HG03064 (cell line): ENCODE data around the gene KDSR.

ENCODE experiments used
- ATAC-seq: cut with Tn5 transposase; IDR thresholded peaks from one replicate; pipeline ENCODE4 v1.9.1; 2021; ENCODE audit warnings: low read depth; ENCODE audit not compliant: unreplicated experiment

The KDSR gene

DNA sequence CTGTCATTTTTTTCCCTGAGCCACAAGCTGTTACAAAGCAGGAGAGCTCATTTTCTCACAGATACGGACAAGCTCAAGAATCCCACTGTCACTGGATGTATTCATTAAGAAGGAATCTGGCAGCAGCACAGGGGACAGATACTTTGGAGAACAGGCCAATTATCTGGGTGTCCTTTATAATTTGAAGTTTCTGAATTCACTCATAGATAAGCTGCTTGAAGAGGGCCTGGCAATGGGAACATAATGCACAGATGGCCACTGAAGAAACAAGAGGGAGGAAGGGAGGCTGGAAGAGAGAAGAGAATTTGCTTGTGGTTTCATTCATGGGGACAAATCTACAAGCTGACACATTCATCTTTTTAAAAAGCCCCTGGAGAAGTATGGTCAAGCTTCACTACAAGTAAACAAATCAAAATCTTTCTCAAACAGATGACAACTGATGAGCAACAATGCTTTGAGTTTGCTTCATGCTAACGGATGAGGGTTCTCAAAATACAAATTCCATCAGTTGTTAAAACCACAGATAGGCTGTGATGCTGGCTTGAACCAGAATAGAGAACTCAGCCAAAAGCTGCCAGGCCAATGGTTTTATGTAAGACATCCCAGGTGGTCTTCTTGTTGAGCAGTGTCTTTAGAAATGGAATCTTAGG is 59.3 kb downstream of the KDSR start:
- ATAC-seq: no peak

DNA sequence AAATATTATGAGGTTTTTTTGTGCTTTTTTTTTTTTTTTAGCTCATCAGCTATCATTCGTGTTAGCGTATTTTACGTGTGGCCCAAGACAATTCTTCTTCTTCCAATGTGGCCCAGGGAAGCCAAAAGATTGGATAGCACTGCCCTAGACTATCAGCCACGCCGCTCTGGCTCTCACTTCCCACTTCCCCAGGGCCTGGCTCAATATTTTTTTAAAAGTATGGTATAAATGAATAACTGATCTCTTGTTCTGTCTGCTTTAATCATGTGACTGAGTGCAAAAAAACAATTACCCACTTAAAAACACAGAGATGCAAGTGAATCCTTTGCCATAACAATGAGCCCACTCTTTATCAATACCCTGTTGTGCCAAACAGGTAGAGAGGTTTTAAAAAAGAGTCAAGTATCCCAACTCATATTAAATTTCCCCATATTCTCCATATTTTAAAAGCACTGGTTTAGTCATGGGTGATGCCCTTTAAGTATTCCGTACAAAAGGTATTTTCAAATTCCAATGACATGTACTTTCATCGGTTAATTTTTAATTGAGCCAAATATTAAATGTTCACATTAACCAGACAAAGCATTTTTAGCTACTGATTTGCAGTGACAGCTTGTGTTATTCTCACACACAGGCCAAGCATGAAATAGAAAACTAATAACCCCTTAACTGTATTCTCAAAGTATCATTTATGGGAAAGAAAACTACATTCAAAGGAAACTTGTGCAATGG is 60.0 kb downstream of the KDSR start:
- ATAC-seq: no peak

DNA sequence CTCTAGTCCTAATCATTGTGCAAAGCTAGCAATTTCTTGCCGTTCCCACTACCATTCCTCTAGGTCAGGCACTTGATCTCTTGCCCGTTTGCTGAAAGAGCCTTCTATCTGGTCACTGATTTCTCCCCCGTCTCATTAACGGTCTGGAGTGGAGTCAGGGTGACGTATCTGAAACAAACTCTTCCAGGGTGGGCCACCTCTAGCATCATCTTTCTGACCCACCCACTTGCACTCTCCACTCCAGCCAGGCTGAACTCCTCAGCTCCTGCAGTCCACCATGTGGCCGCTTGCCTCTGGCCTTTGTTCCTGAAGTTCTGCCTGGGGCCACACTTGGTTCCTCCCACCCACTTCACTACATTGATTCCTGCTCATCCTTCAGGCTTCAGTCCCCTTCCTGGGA is 60.8 kb downstream of the KDSR start:
- ATAC-seq: no peak

DNA sequence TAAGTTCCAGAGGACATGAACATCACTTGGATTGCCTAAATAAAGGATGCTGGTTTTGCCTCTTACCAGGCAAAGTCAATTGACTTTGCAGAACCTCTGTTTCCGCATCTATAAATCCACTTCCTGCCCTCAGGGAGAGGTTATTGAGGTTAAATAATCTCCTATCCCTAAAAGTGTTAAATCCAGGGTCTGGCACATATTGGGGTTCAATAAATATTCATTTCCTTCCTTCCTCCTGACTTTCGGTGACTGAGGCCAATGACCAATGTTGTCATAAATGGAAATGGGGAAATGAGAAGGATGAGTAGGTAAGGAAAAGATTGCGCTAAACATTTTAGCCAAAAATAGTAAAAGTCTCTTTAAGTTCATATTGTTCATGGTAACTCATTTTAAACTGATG is 63.5 kb downstream of the KDSR start:
- ATAC-seq: no peak

DNA sequence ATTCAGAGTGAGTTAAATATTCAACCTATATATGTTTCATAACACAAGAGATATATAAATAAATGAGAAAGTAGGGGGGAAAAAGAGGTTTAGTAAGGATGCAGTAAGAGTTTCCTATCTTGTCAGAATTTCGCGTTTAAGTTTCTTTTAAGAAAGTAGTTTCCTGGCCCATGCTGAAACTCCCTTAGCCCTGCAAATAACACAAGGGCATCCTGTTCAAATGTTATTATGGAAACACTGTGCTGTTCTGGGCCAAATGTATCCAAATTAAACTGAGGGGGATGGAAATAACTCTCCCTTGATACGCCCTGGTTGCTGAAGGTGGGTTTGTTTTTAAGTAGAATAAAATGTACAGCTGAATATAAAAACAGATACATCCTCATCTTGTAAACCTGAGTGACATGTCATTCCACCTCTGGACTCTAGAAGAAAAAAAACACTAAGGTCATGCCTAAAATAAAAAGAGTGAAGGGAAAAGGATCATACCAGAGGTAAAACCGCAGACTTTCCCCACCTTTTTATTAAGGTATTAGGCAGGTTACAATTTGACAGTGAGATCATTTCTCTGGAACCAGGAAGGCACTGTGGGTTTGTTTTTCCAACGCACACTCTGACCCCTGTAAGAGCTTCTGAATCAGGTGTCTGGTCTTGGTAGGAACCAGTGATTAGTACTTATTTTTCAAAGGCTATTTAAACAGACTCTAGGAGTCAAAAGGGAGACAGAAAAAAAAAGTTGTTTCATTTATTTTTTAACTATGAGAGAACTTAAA is 64.2 kb downstream of the KDSR start:
- ATAC-seq: no peak

DNA sequence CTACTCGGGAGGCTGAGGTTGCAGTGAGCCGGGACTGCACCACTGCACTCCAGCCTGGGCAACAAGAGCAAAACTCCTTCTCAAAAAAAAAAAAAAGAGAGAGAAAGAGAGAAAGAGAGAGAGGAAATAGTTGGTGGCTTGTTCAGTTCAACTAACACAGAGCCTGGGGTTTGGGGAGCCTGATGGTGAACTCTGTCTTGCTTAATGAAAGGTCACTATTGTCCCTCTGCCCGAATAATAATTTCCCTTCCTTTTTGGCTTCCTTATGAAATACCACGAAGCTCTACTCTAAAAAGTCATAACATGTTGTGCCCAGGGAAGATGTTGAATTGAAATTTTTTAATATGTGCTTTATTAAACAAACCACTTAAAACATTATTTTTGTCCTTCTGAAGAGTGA is 64.8 kb downstream of the KDSR start:
- ATAC-seq: no peak

DNA sequence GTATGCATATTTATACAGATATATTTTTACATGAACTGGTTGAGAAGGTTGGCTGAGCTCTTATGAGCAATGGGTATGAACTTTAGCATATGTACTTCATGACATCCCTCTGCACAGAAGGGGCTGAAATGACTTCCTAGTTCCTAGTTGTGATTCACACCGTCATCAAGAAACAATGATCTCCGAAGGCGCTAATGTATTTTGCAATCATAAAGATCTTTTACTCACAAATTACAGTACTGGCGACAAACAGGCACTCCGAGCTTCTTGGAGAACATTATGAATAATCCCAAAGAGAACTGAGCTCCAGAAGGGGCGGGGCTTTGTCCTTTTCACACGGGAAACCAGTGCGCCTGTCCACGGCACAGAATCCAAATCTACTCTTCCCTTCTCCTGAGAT is 65.6 kb downstream of the KDSR start:
- no peak for ATAC-seq

DNA sequence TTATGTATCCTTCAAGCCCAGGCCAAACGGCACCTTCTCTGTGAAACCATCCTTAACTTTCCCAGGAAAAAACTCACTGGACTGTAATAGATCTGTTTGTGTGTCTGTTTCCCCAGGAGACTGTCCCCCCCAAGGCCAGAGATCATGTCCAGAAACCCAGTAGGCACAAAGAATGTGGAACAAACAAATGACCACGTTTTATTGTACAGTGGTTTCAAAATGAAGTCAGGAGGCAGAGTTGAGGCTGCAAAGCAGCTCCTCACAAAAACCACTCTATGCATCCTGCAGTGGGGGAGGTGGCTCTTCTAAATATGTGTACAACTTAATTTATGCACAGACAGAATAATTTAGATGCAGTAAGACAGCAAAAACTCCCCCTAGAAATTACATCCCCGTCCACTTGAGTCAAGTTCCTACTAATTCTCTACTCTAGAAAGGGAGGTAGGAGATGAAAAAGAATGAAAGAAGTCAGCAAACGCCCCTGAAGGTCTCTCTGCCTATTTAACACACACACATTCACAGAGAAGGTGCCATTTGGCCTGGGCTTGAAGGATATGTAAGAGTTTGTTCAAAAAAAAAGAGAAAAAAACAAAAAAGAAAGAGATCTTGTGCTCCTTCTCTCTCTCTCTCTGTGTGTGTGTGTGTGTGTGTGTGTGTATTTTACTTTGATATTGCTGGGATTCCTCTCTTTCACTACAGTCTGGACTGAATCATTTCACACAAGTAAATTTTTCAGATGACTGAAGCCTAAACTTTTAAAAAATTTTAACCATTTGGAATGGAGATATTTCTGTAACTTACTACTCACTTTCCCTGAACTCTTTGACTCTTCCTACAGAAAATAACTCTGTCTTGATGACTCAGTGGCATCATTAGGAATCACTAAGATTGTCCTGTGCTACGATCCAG is 66.9 kb downstream of the KDSR start:
- no peak for ATAC-seq

DNA sequence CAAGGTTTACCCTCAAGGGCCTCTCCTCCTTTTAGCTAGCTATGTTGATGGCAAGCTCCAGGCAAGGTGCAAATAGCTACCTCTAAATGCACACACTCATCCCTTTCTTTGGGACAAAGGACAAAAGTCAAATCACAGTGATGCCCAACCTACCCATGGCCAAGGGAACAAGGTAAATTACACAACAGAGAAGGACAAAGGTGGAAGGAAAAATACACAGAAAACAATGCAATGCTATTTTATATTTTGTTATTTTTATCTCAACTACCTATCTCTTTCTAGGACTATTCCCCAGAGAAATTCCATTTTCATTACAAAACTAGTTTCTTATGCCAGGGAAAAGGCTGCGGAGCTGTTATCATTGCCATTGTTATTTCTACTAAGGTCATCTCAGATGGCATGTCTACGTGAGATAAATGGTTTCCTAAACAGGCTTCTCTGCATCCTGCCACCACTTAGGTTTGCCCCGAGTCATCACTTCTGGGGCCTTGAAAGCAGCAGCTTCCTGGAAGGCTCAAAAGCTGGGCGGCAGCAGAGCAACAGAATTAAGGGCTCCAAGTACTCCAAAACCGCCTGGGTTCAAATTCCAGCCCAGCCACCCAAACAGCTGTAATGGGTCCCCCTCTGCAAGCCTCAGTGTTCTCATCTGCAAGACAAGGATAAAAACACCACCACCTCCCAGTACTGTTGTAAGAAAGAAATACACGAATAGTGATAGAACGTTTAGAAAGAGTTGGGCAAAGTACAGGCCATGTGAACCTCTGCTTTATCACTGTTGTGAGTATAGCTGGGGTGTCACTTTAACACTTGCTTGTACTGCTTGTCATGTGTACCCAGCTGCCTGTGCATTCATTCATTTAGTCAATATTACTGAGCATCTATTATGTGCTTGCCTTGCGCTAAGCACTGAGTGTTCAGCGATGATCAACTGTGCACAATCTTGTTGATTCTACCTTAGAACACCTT is 68.3 kb downstream of the KDSR start:
- no peak for ATAC-seq

DNA sequence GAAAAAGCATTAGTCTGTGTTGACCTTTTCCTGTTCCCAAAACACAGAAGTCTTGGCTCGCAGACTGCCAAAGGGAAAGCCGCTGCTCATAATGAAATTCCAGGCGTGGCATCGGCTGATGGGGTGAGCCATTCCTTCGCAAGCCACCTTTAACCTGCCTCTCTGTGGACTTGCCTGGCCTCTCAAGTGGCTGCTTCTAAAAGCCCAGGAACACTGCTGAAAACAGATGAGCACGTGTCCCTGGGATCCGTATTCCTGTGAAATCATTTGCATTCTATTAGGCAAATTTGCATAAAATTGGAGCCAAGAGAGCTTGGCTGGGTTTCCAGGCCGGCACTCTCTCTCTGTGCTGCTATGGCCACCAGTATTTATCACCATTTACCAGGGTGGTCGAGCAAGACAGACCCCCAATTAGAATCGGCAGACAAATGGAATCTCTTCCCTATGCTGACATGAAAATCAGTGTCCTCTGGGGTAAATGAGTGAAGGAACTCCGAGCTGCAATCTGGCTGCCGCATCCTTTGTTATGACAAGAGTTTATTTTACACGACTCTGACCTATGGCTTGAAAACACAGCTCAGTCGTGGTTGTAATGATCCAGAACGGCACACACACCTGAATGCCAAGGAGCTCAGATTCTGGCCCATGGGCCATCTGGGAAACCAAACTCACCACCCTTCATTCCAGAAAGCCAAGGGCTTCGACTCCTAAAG is 69.2 kb downstream of the KDSR start:
- no peak for ATAC-seq

DNA sequence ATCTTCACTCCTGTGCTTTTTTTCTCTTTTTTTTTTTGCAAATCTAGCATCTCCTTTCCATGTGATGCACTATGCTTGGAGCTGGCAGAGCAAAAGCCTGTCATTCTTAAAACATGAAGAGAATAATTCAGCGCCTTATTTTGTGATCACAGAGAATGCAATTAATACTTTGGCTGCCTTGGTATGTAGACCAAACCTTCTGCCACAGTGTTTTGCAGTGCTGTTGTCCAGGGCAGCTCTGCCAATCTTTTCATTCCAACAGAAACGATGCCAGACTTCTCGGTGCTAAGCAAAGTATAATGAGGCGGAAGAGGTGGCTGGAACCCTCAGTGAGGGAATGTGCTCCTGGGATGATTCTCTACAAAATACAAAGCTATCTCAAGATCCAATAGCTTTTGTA is 73.1 kb downstream of the KDSR start:
- ATAC-seq: no peak

DNA sequence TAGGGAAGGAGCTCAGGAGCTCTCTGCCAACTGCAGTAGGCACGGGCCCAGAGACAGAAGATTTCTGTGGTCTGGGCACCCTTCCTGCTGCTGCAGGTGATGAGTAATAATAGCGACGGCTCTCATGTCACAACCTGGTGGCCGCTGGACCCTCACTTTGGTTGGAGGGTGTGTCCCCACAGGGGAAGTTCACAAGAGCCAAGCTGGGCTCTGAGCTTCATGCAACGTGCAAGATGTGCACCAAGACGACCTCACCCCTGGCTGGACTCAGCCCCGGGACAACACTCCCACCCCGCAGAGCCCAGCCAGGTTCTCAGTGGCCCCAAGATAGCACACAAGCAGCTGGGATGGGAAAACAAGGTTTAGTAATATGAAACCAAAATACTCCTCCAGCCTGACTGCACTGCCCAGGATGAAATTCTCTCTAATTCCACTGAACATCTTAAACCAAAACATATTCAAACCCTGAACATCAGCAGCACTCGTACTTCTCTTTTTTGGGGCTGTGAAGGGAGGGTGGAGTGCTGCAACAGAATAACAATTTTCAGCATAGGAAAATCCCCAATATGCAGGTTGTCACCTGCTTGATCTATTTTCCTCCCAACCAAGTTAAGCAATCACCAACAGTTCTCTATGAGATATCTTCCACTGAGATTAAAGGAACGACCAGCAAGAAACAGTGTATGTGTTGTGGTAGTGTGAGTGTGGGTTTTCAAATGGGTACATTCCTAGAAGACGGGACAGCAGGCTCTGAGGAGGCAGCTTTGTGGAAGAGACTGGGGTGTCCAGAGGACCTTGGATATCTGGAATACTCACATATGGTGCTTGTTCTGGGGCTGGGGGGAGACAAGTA is 73.9 kb downstream of the KDSR start:
- no peak for ATAC-seq

DNA sequence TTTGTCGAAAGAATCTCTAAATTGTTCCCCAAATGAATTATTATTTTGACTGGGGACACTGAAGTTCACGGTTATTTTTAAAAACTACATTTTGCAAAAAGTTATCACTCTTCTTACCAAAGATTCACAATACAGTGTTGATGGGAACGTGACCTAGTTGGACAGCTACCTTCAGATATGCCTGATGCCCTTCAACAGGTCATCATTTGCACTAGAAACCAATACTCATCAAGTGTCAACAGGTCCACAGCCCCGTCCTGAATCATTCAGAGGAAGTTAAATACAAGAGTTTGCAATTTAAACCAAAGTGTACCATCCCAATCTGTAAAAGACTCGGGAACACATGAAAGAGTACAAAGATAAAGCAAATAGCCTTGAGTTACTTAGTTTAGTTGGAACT is 75.7 kb downstream of the KDSR start:
- ATAC-seq: no peak

DNA sequence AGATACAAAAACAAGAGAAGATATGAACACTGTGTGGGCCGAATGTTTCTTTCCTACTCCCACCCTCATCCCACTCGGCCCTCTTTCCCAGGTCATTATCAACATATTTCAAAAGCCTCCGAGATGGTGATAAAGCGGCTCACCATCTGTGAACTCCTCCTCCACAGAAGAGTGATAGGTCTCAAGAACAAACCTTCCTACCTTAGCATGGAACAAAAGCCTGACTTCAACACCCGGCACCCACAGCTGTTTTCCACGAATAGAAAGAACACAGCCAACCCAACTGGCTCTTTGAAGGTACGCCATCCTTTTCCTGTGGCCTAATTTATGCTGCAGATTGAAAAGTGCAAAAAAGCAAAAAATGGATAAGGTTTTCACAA is 76.2 kb downstream of the KDSR start:
- no peak for ATAC-seq

DNA sequence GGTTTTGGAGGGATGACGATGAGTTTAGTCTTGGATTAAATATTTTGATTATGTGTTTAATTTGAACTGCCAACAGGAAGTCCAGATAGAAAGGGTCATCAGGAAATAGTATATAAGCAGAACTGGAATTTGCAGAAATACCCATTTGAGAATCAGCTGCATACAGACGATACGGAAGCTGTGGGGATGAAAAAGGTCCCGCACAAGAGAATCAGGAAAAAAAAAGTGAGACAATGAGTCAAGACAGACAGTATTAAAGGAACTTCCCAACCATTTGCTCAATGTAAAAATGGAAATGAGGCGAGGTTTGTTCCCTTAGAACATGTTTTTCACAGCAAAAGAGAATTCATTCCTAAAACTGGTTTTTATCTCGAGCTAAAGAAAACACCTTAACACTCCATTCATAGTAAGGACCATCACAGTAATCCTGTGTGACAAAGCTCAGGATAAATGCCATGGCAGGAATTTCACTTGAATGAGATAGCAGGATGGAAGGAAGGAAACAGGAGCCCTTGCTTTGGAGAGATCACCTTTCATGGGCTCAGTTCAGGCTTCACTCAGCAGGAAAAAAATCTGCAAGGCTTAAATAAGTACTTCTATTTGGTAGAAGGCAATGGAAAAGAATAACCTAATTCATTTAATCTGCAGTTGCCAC is 76.7 kb downstream of the KDSR start:
- ATAC-seq: no peak

DNA sequence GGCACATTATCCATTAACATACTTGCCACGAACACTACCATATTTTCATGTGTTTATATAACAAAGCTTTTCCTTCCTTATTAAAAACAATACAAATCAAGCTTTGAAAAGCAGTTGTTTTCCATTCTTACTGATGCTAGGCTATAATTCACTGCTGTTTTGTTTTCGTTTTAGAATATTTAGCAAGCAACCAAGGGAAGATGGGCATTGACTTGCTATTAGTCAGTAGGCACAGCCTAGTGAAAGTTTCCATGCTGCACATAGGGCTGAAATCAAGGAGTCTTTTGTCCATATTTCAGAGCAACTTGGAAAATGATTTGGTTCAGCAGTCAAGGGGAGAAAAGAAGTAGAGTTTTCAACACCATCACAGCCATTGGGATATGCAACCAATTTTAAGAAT is 78.7 kb downstream of the KDSR start:
- no peak for ATAC-seq

DNA sequence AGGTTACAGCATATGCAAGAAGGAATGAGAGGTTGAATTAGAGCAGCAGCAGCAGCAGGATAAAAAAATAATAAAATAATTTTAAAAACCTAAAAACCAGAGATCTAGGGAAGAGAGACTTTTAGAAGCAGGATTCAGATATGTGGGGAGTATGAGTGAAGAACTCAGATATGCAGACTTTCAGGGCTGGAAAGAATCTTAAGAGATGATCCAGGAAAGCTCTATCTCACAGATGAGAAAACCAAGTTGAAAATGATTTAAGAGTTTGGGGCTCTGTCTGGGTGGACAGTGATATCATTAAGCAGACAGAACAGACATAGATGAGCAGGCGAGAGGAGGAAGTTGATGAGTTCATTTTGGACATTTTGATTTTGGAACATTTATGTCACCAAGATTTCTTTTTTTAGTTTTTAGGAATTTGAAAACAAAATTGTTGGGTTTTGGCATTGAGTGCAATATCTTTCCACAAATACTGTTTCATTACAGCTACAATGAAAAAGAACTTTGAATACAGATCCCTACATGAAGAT is 79.2 kb downstream of the KDSR start:
- no peak for ATAC-seq
